ENCODE results near the gene DKC1. TPM values are rescaled to one million over a fixed set of nuclear protein-coding genes. Genes with fewer than 3 reads are reported as not detected.

DKC1 gene
- total RNA-seq, 1 experiment from 2014 or later = 153 TPM

DNA sequence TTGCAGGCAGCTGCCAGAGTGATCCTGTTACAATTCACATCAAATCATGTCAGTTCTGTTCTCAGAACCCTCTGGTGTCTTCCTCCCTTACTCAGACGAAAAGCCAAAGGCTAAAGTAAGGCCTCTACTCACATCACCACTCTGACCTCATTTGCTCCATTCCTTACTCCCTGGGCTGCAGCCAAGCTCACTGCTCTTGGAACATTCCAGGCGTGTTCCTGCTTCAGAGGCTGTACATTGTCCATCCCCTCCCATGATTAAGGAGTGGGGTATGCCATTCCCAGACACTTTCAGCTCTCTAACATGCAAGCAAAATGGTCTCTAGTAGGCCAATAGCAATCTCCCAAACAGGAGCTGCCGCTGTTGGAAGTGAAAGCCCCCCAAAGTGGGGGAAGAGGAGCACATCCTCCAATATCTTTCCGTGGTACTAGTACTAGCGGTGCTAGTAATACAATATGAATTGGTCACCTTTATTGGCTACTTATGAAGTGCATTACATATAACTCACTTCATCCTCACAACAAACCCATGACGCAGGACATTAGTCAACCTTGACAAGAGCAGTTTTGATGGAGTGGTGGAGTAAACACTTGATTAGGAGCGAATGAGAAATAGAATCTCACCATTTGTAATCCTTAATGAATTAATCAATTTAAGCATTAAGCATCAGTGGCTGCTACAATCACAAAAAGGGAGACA lies 26.8 kb upstream of the DKC1 start:
- no peak for DNase-seq (ENCODE audit: extremely low read depth, low read depth)

DNA sequence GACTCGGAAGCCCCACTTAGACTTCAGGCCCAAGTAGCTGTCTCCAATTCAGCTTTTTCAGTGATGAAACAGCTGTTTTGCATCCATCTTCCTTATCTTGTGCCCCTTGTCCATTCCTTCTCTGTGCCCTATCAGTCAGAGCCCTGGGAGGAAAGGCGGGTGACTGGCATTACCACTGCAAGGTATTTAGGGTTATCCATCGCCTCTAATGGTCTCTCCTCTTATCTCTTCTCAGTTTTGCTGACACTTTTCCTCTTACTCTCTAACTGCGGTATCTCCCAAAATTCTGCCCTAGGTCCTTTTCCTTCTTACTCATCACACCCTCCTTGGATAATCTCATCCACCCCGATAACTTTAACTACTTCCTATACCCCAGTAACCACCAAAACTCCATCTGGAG lies 25.5 kb upstream of the DKC1 start:
- DNase-seq (ENCODE audit: extremely low read depth, low read depth) = no peak

DNA sequence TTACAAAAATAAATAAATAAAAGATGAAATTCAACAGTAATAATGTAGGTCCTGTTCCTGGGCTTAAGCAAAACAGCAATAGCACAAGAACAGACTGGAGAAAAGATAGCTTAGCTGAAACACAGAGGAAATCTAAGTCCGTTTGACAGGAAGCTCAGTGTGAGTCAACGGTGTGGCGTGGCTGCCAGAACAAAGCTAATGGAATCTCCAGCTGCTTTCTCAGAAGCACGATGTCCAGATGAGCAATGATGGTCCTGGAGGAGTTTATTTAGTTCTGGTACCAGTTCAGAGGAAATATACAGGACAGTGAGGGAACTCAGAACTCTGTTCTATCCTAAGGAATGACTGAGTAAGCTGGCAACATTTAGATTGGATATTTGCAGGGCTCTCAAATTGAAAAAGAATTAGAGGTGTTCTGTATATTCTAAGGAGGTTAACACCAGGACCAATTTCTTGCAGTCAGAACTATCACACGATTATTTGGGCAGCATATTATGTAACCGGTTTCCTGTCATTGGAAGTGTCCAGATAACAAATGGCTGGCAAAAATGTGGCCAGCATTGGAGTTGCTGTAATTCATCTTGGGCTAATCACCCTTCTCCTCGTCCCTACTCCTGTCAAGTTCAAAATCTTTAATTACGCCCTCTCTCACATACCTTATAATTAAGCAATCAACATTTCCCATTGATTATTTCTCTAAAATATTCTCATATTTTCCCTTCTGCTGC lies 24.5 kb upstream of the DKC1 start:
- DNase-seq (ENCODE audit: extremely low read depth, low read depth) = peak; percentile 14

DNA sequence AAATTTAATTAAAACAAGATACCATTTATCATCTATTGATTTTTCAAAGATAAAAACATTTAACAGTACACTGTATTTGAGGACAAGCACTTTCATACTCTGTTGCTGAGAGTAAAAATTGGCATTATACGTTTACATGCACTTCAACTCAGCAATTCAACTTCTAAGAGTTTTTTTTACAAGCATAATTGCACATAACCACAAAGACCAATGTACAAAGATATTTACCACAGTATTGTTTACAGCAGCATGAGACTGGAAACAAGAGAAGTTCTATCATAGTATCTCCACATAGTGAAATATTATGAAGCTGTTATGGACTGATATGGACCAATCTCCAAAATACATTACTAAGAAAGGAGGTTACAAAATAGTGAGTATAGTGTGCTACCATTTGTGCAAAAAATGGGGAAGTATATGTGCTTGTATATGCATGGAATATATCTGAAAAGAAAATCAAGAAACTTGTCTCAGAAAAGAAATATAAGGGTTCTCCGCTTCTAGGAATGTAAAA lies 22.7 kb upstream of the DKC1 start:
- no peak for DNase-seq (ENCODE audit: extremely low read depth, low read depth)

- DNase-seq (ENCODE audit: extremely low read depth, low read depth) = no peak
Measured at GRCh38 chrX:154742613-154743012, 20.1 kb upstream of the DKC1 start.

- peak; percentile 69 for DNase-seq (ENCODE audit: extremely low read depth, low read depth)
Measured at GRCh38 chrX:154748712-154749339, 13.8 kb upstream of the DKC1 start.

DNA sequence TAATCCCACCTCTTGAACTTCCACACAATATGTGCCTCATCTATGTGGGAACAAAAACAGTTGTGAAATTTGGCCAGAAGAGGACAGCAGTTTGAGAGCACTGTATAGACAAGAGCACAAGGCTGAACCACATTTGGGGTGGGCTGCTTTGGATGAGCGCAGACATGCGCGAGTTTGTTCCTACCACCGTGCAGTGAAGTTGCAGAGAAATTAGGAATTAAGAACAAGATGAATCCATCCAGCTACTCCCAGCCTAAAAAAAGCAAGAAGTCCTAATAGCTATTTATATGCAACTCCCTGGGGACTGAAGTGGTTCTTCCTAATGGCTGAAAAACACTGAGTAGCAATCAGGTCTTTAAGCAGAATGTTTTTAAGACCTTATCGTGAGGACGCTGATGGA lies 12.8 kb upstream of the DKC1 start:
- DNase-seq (ENCODE audit: extremely low read depth, low read depth) = no peak

DNA sequence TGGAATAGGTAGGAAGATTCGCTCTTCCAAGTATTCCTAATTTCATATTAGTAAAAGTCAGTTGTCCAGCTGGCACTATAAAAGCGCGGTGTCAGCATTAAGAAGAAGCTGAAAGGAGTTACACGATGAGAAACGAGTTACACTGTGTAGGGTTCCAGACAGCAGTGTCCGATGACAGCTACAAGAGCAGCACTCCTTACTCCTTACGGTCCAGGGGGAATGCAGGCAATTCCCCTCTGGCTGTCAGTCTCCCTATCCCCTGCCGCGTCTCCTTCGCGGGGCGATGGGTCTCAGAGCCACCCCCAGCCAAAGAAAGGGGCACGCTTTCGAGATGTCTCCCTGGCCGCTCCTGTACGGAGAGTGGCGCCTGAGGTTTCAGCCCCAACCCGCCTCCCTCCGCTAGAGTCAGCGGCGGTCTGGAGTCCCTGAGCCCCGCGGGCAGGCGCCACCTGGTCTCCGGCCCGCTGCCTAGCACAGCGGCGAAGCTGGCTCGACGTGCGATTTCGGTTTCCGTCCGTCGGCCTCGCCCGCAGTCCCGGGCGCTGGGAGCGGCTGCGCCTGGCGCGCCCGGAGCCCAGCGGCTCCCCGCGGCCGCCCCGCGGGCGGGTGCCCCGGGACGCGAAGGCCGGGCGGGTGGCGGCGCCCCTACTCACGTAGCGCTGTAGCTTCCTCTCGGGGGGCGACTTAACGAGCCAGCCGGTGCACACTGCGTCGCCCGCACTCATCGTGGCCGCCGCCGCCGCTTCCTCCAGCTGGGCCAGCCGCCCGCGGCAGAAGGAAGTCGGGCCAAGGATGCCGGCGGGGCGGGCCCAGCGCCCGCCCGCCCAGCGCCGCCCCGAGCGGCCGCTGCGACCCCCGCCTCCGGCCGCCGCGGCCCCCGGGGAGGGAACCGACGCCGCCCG lies 12.1 kb upstream of the DKC1 start, which contains the start of gene GAB3:
Gene GAB3 (minus strand): TSS at position 777 of the 902 bp plus-strand sequence. CDS start 52 bp downstream, at position 725.
- no peak for DNase-seq (ENCODE audit: extremely low read depth, low read depth)

- DNase-seq (ENCODE audit: extremely low read depth, low read depth) = no peak
Measured at GRCh38 chrX:154751203-154751668, 11.4 kb upstream of the DKC1 start.

- DNase-seq (ENCODE audit: extremely low read depth, low read depth) = no peak
Measured at GRCh38 chrX:154751669-154752271, 10.9 kb upstream of the DKC1 start.

DNA sequence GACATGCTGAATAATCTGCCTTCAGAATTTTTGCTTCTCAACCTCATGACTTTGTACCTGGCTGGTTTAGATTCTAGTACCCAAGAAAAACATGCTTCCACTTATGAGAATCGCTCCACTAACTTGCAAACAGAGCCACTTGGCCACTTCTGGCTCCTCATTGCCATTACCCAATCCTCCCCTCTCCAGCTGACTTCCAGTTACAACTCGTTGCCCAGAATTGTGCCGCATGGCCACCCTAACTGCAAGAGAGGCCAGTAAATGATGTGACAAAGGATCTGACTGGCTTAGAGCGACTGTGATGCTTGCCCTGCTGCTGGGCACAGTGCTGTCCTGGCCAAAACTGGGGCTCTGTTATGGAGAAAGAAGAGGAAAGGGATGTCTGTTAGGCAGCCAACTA lies 4.0 kb upstream of the DKC1 start:
- no peak for DNase-seq (ENCODE audit: extremely low read depth, low read depth)

DNA sequence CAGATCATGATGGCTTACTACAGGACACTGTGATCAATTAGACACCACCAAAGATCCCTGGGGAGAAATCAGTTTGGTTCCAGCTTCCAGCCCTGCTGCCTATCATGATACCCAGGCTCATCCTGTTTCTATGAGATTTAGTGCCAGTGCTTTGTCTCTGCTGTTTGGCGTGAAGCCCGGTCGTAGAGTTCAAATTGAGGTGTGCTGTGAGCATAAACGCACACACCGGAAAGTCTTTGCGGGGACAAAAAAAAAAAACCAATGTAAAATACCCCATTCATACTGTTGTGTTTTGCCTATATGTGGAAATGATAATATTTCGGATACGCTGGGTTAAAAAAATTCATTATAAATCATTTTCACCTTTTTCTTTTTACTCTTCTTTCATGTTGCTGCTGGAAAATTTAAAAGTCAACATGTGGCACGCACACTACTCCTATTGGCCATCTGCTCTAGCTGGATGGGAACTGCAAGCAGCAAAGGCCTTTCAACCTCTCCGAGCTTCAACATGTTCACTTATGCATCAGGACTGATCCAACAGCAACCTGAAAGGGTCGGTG lies 607 bp upstream of the DKC1 start:
- no peak for DNase-seq (ENCODE audit: extremely low read depth, low read depth)

DNA sequence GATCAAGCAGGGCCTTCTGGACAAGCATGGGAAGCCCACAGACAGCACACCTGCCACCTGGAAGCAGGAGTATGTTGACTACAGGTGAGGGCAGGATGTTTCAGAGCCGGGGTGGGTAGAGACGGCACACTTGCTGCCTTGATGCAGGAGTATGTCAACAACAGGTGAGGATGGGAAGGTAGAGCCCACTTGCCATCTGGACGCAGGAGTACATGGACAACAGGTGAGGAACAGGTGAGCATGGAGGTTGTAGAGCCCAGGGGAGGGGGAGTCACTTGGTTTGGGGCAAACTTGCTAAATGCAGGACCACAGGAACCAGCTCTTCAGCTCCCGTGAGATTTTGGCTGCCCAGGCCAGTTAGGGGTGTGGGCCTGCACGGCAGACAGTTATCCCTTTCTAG lies 12.0 kb downstream of the DKC1 start:
- DNase-seq (ENCODE audit: extremely low read depth, low read depth) = no peak

- no peak for DNase-seq (ENCODE audit: extremely low read depth, low read depth)
Measured at GRCh38 chrX:154775419-154776349, 13.0 kb downstream of the DKC1 start.

DNA sequence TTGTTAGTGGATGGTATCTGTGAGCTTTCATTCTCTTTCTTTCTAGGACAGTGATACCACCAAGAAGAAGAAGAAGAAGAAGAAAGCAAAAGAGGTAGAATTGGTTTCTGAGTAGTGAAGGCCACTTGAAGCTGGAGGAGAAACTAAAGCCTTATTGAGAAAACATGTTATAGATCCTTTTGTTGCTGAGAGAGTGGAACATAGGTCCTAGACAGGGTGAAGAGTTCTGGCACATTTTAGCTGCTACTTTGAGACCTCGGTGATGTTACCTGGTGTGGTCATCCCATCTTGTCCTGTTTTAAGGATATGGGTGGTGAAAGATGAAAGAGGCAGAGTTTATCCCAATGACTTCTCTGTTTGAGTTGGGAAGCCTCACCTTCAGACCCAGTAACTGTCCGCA lies 14.1 kb downstream of the DKC1 start:
- no peak for DNase-seq (ENCODE audit: extremely low read depth, low read depth)

DNA sequence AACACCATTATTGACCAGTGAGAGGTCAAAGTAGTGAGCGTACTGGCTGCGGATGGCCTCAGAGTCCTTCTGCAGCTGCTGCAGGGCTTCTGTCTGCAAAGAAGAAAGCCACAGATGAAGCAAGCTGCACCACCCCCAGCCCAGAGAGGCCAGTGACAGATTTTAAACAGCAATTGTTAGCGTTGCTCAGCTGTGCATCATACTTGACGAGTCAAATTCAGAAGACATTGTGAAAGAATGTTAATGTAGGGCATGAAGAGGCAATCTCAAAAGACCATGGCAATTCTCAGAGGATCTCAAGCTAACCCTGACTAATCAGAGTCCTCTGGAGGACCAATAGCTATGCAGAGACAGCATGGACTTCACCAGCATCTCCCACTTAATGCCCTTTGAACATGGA lies 16.6 kb downstream of the DKC1 start:
- DNase-seq (ENCODE audit: extremely low read depth, low read depth) = no peak

- DNase-seq (ENCODE audit: extremely low read depth, low read depth) = no peak
Measured at GRCh38 chrX:154780968-154781367, 18.3 kb downstream of the DKC1 start.

GRCh38 chrX:154784149-154784995 lies 21.7 kb downstream of the DKC1 start:
- DNase-seq (ENCODE audit: extremely low read depth, low read depth) = no peak
